ENCODE measurements around the gene FHL2.

GRCh38 chr2:105384216-105384615 is 14.6 kb downstream of the FHL2 start:
- no peak for TF ChIP-seq CTCF (conservative IDR thresholded peaks at IDR 0.05)
- no peak for TF ChIP-seq EZH2 (IDR thresholded peaks at IDR 0.05; ENCODE audit: low read depth)
